IgD-negative memory B cell (primary cell): ENCODE measurements around the gene ZFYVE1. TPM values are rescaled to one million over a fixed set of nuclear protein-coding genes. Genes with fewer than 3 reads are reported as not detected.
A peak's percentile ranks its signal among the peaks of the same experiment; 100 is the strongest.
"Not testable (repeated sequence)": the region's sequence is repeated elsewhere in the genome, so short reads cannot be mapped to it uniquely, and the experiment has no call there.

Experiments used
- H3K27ac Mint-ChIP-seq, 3 donors: one replicate each; pipeline ENCODE4 v1.8.0; 2020 to 2022; ENCODE audit warnings: mild to moderate bottlenecking in 3 of 3, mixed read lengths in 3 of 3, moderate library complexity in 1 of 3
- H3K27me3 Mint-ChIP-seq: one replicate; pipeline ENCODE4 v1.8.0; 2021; ENCODE audit warnings: mixed read lengths
- H3K36me3 Mint-ChIP-seq: one replicate; pipeline ENCODE4 v1.8.0; 2020; ENCODE audit warnings: mild to moderate bottlenecking, mixed read lengths
- H3K4me1 Mint-ChIP-seq, 3 donors: one replicate each; pipeline ENCODE4 v1.8.0; 2020 to 2022; ENCODE audit warnings: mixed read lengths in 3 of 3, mild to moderate bottlenecking in 1 of 3
- H3K4me3 Mint-ChIP-seq, 4 donors: one replicate each; pipeline ENCODE4 v1.8.0; 2020 to 2022; ENCODE audit warnings: mild to moderate bottlenecking in 4 of 4, mixed read lengths in 4 of 4, moderate library complexity in 3 of 4
- H3K9me3 Mint-ChIP-seq, 3 donors: one replicate each; pipeline ENCODE4 v1.8.0; 2020 to 2021; ENCODE audit warnings: mixed read lengths in 3 of 3, mild to moderate bottlenecking in 1 of 3
- polyA plus RNA-seq: library from polyadenylated mRNA; unstranded; fragments of 300-500 nt; fragmentation: Illumina TruSeq; gene quantifications from one replicate; pipeline ENCODE4 v1.2.3, GENCODE V29; 2021

The ZFYVE1 gene
- polyA plus RNA-seq, 1 donor from 2014 or later, result 7.5 TPM

DNA sequence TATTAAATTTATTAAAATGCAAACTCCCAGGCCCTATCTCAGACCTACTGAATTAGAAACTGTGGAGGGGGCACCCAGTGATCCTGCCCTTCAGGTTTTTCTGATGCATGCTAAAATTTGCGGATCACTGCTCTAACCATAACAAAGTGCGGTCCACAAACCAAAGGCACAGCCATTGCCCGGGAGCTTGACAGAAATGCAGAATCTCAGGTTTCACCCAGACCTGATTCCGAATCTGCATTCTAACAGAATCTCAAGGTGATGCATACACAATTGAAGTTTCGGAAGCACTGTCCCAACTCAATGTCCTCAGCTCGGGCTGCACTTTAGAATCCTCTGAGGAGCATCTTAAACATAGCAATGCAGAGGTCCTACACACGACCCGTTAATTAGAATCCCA, 46.0 kb downstream of the ZFYVE1 start:
- H3K27ac Mint-ChIP-seq, result no peak overlapping the region
- peaks cover 12% of the 10 kb centered on the region for H3K36me3 Mint-ChIP-seq
- no peaks in the 10 kb centered on the region for H3K27me3 Mint-ChIP-seq
- H3K4me1 Mint-ChIP-seq, result no peaks in the 10 kb centered on the region
- peaks cover 0 to 2% (median 0%) of the 10 kb centered on the region in 3 donors for H3K9me3 Mint-ChIP-seq
- H3K4me3 Mint-ChIP-seq, result peak overlapping the region in 1 of 4 donors; percentile 41

DNA sequence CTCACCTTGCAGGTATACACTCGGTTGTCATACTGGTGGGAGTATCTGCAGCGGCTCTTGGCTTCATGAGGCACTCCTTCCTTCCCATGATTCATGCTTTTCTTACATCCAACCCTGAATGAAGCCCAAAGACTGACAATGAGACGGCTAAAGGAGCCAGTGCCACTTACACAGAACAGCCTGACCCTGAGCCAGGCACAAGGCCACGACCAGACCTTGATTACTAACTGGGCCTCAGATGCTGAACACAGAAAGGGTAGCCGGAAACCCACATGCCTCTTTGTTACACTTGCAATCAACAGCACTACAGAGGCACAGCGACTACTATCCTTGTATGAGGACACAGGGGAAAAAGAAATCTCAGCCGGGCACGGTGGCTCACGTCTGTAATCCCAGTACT, 48.0 kb downstream of the ZFYVE1 start:
- Mint-ChIP-seq H3K4me3 (no peak overlapping the region), H3K27ac (no peak overlapping the region), H3K27me3 (no peaks in the 10 kb centered on the region), H3K36me3 (peaks cover 9% of the 10 kb centered on the region), H3K9me3 (peaks cover 0 to 2% (median 0%) of the 10 kb centered on the region in 3 donors), H3K4me1 (no peaks in the 10 kb centered on the region)

DNA sequence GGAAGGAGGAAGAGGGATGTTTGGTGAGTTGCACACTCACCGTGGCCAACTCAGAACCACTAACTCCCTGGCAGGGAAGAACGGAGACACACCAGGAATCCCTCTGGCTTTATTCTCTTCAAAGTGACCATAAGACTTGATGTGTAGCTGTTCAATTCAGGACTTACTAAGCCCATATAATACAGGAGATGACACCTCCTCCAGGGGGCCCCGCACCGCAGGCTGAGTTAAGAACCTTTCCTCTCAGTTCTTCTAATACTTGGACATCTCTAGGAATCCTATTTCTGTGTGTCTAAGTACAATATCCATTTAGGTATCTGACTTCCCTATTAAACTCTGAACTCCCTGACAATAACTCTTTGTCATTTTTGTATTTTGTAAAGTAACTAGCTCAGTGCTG, 51.1 kb downstream of the ZFYVE1 start:
- Mint-ChIP-seq H3K4me3 (no peak overlapping the region), H3K27me3 (no peaks in the 10 kb centered on the region), H3K4me1 (no peaks in the 10 kb centered on the region), H3K9me3 (no peaks in the 10 kb centered on the region), H3K36me3 (peaks cover 11% of the 10 kb centered on the region), H3K27ac (no peak overlapping the region)

DNA sequence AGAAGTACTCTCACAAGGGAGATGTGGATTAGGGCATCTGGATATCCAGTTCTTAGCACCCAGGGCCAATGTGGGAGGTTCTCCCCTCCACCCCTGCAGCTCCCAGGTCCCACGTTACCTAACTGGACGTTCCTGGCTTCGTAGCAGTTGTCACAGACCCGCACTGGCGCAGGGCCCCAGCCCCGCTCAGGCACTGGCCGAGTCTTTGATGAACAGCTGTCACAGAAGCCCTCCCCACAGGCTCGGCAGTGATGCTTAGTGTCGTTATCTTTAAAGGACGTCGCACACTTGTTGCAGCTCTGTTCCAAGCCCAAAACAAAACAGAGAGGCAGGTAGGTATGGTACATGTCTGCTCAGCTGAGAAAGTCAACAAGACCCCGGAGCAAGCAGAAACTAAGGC, 52.2 kb downstream of the ZFYVE1 start:
- peak overlapping the region in 1 of 3 donors; percentile 23 for H3K27ac Mint-ChIP-seq
- no peaks in the 10 kb centered on the region for H3K4me1 Mint-ChIP-seq
- no peaks in the 10 kb centered on the region for H3K9me3 Mint-ChIP-seq
- H3K36me3 Mint-ChIP-seq, result peaks cover 11% of the 10 kb centered on the region
- H3K27me3 Mint-ChIP-seq, result no peaks in the 10 kb centered on the region
- no peak overlapping the region for H3K4me3 Mint-ChIP-seq

DNA sequence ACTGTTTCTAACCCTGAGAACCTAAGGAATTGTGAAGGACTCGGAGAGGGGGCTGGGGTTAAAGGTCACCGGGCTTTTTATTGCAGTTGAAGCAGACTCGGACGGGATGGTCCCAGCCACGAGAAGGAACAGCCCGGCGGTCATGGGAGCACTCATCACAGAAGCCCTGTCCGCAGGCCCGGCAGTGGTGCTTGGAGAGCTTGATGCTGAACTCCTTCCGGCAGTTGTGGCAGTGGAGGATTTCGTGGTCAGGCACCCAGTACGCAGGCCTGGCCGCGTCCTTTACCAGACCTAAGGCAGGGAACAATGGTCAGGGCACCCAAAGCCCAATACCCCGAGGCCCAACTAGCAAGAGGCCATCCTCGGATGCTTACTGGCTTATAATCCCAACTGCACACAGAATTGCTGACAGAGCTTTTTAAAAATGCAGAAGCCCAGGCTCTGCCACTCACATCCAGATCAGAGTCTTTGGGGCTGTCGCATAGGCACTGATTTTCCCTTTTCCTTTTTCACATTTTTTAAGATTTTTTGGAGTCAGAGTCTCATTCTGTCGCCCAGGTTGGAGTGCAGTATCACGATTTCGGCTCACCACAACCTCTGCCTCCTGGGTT, 56.0 kb downstream of the ZFYVE1 start:
- Mint-ChIP-seq H3K9me3 (no peaks in the 10 kb centered on the region), H3K27me3 (no peaks in the 10 kb centered on the region), H3K36me3 (peaks cover 12% of the 10 kb centered on the region), H3K27ac (no peak overlapping the region), H3K4me1 (no peaks in the 10 kb centered on the region), H3K4me3 (no peak overlapping the region)

DNA sequence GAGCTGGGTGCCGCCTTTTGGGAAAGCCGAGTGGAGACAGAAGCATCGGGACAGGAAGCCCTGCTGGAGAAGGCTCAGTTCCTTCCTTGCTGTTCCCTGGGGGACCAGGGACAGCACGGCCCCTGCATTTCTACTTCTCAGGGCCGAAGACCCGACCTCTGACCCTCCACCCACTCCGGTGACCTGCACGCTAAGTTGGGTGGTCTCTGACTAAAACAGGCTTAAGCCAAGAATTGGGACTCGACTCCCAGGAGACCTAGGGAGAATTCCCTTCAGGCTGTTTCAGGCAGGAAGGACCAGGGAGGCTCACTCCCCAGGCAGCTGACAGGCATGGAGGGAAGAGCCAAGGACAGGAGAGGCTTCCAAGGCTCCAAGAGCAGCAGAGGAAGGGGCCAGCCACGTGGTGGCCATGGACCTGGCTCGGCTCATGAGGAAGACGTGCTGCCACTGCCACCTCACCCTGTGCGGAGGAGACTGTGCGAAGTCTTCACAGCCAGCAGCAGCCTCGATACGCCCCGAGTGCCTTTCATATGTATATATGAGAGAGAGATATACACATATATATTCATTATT, 56.8 kb downstream of the ZFYVE1 start:
- Mint-ChIP-seq H3K27ac (no peak overlapping the region), H3K27me3 (no peaks in the 10 kb centered on the region), H3K36me3 (peaks cover 12% of the 10 kb centered on the region), H3K9me3 (no peaks in the 10 kb centered on the region), H3K4me1 (no peaks in the 10 kb centered on the region), H3K4me3 (no peak overlapping the region)

DNA sequence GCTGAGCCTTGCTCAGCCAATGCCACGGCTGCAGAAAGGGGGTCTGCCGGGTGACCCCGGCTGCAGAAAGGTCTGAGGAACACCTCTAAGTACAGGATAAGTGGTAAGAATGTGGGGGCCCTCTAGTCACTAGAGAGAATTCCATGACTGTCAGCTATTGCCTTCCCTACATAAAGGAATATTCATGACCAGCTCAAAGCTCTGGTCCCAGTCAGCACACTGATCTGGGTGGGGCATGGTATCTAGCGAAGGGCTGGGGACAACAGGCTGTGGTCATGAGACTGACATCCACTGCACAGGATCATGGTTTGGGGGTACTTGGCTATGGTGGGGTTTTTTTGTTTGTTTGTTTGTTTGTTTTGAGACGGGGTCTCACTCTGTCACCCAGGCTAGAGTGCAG, 58.6 kb downstream of the ZFYVE1 start:
- Mint-ChIP-seq H3K4me3 (no peak overlapping the region), H3K9me3 (no peaks in the 10 kb centered on the region), H3K36me3 (peaks cover 9% of the 10 kb centered on the region), H3K27me3 (no peaks in the 10 kb centered on the region), H3K27ac (no peak overlapping the region), H3K4me1 (no peaks in the 10 kb centered on the region)

DNA sequence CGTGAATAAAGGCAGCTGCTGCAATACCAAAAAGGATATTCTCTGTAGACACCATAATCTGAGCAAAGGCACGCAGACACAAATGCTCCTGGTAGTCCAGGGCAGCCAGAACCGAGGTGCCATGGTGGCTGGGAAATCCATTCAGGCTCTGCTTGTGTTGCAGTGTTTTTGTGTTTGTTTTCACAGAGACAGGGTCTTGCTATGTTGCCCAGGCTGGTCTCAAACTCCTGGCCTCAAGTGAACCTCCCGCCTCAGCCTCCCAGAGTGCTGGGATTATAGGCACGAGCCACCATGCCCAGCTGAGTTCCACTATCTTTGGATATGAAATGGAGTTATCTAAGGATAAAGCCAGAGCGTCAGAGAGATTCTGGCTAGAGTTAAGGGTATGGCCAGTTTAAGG, 60.9 kb downstream of the ZFYVE1 start:
- Mint-ChIP-seq H3K27ac (no peak overlapping the region), H3K4me3 (no peak overlapping the region), H3K4me1 (no peaks in the 10 kb centered on the region), H3K36me3 (peaks cover 7% of the 10 kb centered on the region), H3K9me3 (no peaks in the 10 kb centered on the region), H3K27me3 (no peaks in the 10 kb centered on the region)

DNA sequence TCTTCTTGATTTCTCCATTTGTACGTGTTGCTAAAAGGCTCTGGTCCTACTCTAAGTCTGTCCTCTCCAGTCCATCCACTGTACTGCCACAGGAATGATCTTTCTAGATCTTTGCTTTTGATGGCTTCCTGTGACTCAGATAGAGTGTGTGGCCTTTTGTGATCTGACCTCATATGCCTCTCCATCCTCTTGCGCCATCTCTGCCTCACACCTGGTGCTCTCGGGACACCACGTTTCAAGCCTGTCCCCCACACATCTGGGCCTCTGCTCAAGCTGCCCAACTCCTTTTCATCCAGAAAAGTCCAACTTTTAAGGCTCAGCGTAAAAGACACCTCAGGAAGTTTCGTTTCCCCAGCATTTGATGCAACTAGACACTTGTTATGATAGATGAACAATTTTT, 61.7 kb downstream of the ZFYVE1 start:
- no peaks in the 10 kb centered on the region for H3K4me1 Mint-ChIP-seq
- no peaks in the 10 kb centered on the region for H3K27me3 Mint-ChIP-seq
- H3K9me3 Mint-ChIP-seq, result no peaks in the 10 kb centered on the region
- H3K36me3 Mint-ChIP-seq, result peaks cover 10% of the 10 kb centered on the region
- no peak overlapping the region for H3K27ac Mint-ChIP-seq
- H3K4me3 Mint-ChIP-seq, result no peak overlapping the region

DNA sequence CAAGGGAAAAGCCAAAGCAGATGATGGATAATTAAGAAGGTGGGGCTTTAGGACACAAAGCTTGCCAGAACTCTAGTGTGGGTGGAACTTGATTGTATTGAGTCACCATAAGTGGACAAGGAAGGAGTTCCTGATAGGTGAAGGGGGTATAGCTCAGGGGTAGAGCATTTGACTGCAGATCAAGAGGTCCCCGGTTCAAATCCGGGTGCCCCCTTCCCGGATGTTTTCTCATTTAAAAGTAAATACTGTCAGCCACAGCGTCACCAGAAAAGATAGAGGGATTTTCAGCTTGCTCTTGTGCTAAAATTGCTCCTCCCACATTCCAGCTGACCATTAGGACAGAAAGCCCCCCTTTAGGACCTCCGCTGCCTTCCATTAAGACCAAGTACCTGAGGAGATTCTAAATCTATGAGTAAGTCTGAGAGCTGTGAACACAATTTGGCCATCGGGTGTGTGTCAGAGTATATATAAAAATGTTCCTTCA, 64.0 kb downstream of the ZFYVE1 start:
- H3K27me3 Mint-ChIP-seq, result no peaks in the 10 kb centered on the region
- H3K36me3 Mint-ChIP-seq, result peaks cover 8% of the 10 kb centered on the region
- H3K4me1 Mint-ChIP-seq, result no peaks in the 10 kb centered on the region
- H3K27ac Mint-ChIP-seq, result no peak overlapping the region
- no peak overlapping the region for H3K4me3 Mint-ChIP-seq
- no peaks in the 10 kb centered on the region for H3K9me3 Mint-ChIP-seq

DNA sequence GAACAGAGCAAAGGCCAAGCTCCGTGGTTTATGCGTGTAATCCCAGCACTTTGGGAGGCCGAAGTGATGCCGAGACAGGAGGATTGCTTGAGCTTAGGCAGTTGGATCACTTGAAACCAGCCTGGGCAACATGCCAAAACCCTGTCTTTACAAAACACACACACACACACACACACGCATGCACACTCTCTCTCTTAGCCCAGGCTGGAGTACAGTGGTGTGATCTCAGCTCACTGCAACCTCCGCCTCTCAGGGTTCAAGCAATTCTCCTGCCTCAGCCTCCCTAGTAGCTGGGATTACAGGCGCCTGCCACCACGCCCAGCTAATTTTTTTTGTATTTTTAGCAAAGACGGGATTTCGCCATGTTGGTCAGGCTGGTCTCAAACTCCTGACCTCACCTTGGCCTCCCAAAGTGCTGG, 64.6 kb downstream of the ZFYVE1 start:
- not testable (repeated sequence) for H3K27ac Mint-ChIP-seq, H3K4me1 Mint-ChIP-seq, H3K4me3 Mint-ChIP-seq, H3K36me3 Mint-ChIP-seq, H3K27me3 Mint-ChIP-seq, H3K9me3 Mint-ChIP-seq

DNA sequence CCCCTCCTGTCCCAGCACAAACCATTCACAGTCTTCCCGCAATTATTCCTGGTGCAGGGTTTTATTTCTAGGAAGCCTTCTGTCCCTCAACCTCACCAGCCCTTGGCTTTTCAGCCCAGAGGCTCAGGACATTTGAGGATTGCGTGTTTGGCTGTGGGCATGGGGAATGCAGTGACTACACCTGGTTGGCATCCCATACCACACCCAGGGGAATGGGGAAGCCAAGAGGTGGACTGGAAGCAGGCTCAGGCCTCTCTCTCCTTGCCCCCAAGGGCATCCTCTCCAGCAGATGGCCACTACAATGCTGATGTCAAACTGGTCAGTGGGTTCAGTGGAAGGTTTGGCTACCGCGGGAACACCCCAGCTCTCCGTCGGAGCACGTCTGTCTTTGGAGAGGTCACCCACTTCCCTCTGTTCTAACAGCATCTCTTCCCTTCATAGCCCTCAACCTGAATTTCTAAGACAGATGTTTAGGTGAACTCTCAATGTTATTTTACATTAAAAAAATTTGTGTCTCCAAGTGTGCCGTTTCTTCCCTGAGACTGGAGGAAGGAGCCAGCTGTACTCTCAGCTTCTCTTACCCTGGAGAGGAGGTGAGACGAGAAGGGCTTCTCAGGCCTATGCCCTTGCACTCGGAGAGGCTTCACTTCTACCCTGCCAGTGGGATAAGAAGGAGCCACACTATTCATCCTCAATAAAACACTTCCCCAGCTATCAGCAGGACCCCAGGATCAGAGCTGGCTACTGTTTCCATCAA, 65.1 kb downstream of the ZFYVE1 start:
- H3K4me1 Mint-ChIP-seq, result no peaks in the 10 kb centered on the region
- no peaks in the 10 kb centered on the region for H3K27me3 Mint-ChIP-seq
- H3K9me3 Mint-ChIP-seq, result no peaks in the 10 kb centered on the region
- no peak overlapping the region for H3K4me3 Mint-ChIP-seq
- H3K27ac Mint-ChIP-seq, result peak overlapping the region in 1 of 3 donors; percentile 23
- H3K36me3 Mint-ChIP-seq, result peaks cover 8% of the 10 kb centered on the region

DNA sequence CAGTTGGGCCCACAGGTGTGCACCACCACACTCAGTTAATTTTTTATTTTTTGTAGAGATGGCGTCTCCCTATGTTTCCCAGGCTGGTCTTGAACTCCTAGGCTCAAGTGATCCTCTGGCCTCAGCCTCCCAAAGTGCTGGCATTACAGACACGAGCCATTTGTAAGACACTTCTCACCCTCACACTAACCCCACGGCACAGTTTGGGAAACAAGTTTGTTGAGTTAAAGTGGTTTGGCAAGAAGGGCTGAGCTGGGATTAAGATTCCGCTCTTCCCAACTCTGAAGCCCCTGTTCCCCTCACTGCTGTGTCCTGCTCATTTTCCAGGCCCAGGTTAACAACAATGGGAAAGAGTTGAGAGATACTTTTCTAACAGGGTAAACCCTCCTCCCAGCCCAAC, 65.9 kb downstream of the ZFYVE1 start:
- H3K4me3 Mint-ChIP-seq, H3K27ac Mint-ChIP-seq, H3K9me3 Mint-ChIP-seq, H3K4me1 Mint-ChIP-seq, H3K27me3 Mint-ChIP-seq, H3K36me3 Mint-ChIP-seq: not testable (repeated sequence)

DNA sequence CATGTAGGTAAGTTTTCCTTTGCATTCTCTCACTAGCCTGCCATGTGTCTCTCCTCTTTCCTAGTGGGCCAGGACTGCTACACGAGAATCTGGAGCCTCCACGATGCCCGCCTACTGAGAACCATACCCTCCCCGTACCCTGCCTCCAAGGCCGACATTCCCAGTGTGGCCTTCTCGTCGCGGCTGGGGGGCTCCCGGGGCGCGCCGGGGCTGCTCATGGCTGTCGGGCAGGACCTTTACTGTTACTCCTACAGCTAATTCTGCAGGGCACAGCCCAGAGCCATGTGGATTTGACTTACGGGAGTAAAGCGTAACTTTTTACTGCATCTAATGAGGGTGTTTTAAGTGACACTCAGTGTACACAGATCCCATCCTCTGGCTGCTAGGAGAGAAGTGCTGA, 68.4 kb downstream of the ZFYVE1 start:
- Mint-ChIP-seq H3K27me3 (no peaks in the 10 kb centered on the region), H3K27ac (no peak overlapping the region), H3K9me3 (no peaks in the 10 kb centered on the region), H3K4me1 (no peaks in the 10 kb centered on the region), H3K4me3 (no peak overlapping the region), H3K36me3 (peaks cover 10% of the 10 kb centered on the region)

DNA sequence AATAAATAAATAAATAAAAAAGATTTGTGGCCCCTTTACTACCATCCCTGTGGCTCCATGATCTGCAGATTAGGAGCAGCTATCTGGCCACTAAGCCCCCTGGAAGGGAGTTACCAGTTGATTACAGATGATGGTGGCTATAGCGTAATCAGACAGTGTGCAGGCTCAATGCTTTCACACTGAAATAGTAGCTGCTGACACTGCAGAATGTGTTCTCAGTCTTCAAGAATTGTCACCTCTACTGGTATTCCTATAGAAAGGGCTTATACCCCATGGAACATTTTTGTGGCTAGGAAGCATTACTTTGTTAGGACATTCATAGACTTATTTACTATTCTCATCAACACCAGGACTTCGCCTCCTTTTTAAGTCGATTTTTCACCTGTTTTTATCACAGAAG, 69.7 kb downstream of the ZFYVE1 start:
- Mint-ChIP-seq H3K9me3 (no peaks in the 10 kb centered on the region), H3K27ac (no peak overlapping the region), H3K36me3 (peaks cover 12% of the 10 kb centered on the region), H3K4me1 (no peaks in the 10 kb centered on the region), H3K27me3 (no peaks in the 10 kb centered on the region), H3K4me3 (no peak overlapping the region)

DNA sequence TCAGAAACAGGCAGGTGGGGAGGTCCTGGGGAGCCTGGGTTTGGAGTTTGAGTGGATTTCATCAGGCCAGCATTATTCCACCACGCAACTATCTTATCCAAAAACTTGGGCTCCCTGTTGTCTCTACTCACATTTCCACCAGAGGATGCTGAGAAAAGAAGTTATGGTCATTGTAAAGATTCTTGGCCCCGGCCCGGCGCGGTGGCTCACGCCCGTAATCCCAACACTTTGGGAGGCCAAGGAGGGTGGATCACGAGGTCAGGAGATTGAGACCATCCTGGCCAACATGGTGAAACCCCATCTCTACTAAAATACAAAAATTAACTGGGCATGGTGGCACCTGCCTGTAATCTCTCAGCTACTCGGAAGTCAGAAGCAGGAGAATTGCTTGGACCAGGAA, 70.2 kb downstream of the ZFYVE1 start:
- H3K27ac Mint-ChIP-seq, H3K4me3 Mint-ChIP-seq, H3K9me3 Mint-ChIP-seq, H3K27me3 Mint-ChIP-seq, H3K4me1 Mint-ChIP-seq: not testable (repeated sequence)
- H3K36me3 Mint-ChIP-seq, result peaks cover 12% of the 10 kb centered on the region
